ENCODE data around the gene LAMC2.
A peak's percentile ranks its signal among the peaks of the same experiment; 100 is the strongest.

The LAMC2 gene

GRCh38 chr1:183214021-183214970, 28.2 kb downstream of the LAMC2 start:
- no peak for DNase-seq (ENCODE audit: low read depth)

- no peak for DNase-seq (ENCODE audit: low read depth)
Measured at GRCh38 chr1:183215076-183215720, 29.1 kb downstream of the LAMC2 start.

- no peak for DNase-seq (ENCODE audit: low read depth)
Measured at GRCh38 chr1:183215936-183216335, 29.9 kb downstream of the LAMC2 start.

GRCh38 chr1:183218027-183218618, 32.1 kb downstream of the LAMC2 start:
- DNase-seq (ENCODE audit: low read depth): no peak

- DNase-seq (ENCODE audit: low read depth): no peak
Measured at GRCh38 chr1:183218971-183219615, 33.0 kb downstream of the LAMC2 start.

GRCh38 chr1:183219616-183220009, 33.5 kb downstream of the LAMC2 start:
- no peak for DNase-seq (ENCODE audit: low read depth)

- no peak for DNase-seq (ENCODE audit: low read depth)
Measured at GRCh38 chr1:183222909-183223308, 36.8 kb downstream of the LAMC2 start.

GRCh38 chr1:183223467-183223866, 37.4 kb downstream of the LAMC2 start:
- DNase-seq (ENCODE audit: low read depth): no peak

- no peak for DNase-seq (ENCODE audit: low read depth)
Measured at GRCh38 chr1:183226361-183226760, 40.3 kb downstream of the LAMC2 start.

- DNase-seq (ENCODE audit: low read depth): no peak
Measured at GRCh38 chr1:183226963-183227362, 40.9 kb downstream of the LAMC2 start.

GRCh38 chr1:183227422-183228346, 41.6 kb downstream of the LAMC2 start:
- peak; percentile 6 for DNase-seq (ENCODE audit: low read depth)

GRCh38 chr1:183228347-183229220, 42.5 kb downstream of the LAMC2 start:
- no peak for DNase-seq (ENCODE audit: low read depth)

GRCh38 chr1:183230413-183230812, 44.3 kb downstream of the LAMC2 start:
- DNase-seq (ENCODE audit: low read depth): no peak

GRCh38 chr1:183231545-183231944, 45.5 kb downstream of the LAMC2 start:
- DNase-seq (ENCODE audit: low read depth): no peak

- no peak for DNase-seq (ENCODE audit: low read depth)
Measured at GRCh38 chr1:183233113-183233512, 47.0 kb downstream of the LAMC2 start.

GRCh38 chr1:183234660-183235476, 48.8 kb downstream of the LAMC2 start:
- DNase-seq (ENCODE audit: low read depth): no peak

- no peak for DNase-seq (ENCODE audit: low read depth)
Measured at GRCh38 chr1:183235503-183235902, 49.4 kb downstream of the LAMC2 start.

GRCh38 chr1:183236158-183236725, 50.2 kb downstream of the LAMC2 start:
- DNase-seq (ENCODE audit: low read depth): no peak

- DNase-seq (ENCODE audit: low read depth): no peak
Measured at GRCh38 chr1:183237046-183237445, 51.0 kb downstream of the LAMC2 start.

All from stimulated activated CD8-positive, alpha-beta memory T cell treated with anti-CD3 and anti-CD28 coated beads, Interleukin-7, amount 100 ng/mL, for 24 hours (primary cell).